ENCODE measurements around the gene MOB3B. TPM values are rescaled to one million over a fixed set of nuclear protein-coding genes. Genes with fewer than 3 reads are reported as not detected.
"Not testable (repeated sequence)": the region's sequence is repeated elsewhere in the genome, so short reads cannot be mapped to it uniquely, and the experiment has no call there.

Gene MOB3B
- polyA plus RNA-seq, 4 donors, result 21.3 to 27.5 (median 27.1) TPM

DNA sequence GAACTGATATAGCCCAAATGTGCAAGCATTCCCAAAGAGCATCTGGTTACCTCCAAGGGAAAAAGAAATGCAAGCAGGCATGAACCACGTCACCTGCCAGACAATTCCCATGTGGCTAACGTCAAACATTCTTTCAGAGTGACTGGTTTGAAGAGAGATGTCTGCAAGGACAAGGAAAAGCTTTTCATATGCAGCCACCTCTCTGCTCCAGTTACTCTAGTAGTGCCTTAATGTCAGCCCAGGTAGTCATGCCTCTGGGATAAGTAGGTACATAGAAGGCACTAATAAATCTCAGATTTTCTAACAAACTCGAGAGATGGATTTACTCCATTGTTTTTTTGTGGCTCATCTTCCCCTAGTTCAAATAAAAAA lies 102.4 kb downstream of the MOB3B start:
- DNase-seq (ENCODE audit: low read depth in 4 of 4, low spot score in 3 of 4), result no peak

DNA sequence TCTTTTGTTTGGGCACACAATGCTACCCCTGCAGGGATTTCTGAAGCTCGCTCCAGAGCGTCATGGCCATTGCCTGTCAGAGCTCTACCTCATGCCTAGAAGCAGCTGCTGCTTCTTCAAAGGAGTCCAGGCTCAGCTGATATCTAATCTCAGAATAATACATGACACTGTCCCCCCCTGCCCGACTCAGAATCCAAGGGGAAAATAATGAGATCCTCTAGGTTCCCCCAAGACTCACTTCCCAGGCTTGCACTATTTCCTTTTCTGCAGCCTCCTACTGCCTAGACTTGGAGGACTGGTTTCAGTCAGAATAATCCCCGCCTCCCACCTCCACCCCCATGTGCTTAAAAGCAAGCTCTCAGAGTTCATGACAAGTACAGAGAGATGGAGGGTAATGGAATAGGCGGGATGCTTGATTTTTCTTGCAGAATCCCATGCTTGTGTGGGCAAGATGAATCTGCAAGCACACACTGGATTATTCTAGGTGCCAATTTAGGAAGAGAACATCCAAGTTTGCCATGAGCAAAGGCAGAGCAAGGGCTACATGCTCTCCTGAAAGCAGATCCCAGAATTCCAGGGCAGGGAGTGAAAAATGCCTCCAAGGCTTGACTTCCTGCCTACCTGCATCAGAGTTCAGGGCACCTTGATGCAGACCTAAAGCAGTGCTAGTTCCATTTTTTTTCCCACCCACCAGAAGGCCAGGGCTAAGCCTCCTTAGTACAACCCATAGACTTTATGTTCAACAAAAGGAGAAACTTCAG lies 102.9 kb downstream of the MOB3B start:
- no peak for DNase-seq (ENCODE audit: low read depth in 4 of 4, low spot score in 3 of 4)

DNA sequence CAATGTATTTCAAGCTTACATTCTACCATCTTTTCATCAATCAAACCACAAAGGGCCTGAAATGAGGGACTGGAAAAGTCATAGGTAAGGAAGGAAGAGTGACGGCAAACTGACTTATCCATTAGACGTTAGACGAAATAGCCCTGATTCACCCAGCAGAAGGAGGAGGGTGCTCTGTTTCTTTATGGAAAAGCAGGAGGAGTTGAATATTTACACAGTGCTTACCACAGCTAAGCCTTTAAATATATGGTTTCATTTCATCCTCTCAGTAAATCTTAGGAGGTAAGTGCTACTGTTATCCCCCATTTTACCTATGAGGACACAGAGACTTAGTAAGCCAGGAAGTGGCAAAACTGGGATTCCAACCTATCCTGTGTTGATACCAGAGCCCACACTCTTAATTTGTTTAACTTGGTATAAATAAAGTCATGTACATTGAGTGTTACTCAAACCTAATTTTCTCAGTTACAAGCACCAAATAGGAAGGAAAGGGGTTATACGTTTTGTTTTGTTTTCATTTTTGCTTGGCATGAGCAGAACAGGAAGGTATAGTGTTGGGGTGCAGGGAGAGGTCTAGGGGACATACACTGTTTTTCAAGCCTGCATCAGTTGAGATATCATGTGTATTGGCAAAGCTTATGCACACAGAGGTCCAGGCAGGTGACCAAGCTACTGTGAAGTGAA lies 103.6 kb downstream of the MOB3B start:
- DNase-seq (ENCODE audit: low read depth in 4 of 4, low spot score in 3 of 4), result no peak

DNA sequence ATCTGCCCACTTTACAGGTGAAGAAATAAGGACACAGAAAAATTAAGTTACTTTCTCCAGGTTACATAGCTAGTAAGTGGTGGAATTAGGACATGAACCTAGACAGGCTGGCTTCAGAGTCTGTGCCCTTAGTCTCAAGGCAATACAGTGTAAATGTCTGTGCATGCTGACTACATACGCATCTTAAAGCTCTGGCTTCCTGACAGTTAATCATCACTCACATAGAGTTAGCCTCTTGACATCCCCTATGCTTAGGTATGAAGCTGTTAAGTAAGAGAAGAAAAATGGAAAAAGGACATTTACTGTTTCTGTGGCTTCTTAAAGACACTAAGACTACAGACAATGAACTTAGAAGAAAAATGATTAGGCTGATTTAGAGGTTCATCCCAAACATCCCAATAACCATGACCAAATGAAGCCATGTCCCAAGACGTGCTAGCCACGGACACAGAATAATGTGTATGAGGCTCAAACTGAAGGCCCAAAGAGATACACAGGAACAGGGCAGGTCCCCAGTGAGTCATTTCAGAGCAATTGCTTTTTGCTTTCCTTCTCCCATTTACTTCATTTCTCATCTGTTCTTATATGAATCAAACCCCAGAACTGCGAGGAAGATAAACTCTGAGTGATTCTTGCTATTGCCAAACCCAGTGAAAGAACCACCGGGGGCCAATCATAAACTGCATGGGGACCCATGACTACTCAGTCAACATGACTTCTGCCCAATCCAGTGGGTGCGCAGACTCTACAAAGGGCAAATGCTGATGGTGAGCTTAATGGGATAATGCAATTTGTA lies 105.5 kb downstream of the MOB3B start:
- DNase-seq (ENCODE audit: low read depth in 4 of 4, low spot score in 3 of 4), result no peak

DNA sequence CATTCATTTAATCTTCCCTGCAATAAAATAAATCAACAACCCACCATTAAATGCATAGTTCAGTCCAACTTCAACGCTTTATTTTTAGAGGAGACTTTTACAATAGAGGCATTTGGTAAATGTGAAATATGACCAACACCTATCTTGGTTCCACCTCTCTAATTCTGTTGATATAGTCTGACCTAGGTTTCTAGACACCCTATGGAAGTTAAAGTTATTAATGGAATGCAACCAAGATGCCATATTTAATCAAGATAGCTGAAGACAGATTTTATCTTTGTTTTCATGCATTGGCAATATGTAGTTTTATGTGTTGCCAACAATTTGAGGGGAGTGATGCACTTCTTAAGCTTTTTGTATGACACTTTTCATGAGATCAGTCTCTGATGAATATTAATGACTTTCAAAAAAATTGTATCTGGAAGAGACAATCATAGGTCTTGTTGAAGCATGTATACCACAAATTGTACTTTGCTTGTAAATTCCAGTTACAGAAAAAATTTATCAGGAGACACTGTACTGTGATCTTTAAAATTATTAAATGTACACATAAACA lies 107.3 kb downstream of the MOB3B start:
- no peak for DNase-seq (ENCODE audit: low read depth in 4 of 4, low spot score in 3 of 4)

DNA sequence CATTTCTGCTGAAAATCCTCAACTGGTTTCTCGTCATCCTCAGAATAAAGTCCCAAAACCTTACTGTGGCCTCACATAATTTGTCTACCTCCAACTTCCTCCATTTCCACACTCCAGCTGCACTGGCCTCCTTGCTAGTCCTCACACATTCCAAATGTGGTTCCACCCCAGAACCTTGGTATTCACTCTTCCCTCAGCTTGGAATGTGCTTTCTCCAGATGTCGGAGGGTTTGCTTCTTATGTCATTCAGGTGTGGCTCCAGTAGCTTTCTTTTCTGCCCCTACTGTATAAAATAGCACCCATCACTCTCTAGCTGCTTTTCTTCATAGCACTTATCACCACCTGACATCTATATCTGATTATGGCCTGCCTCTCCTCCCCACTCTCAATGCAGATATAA lies 108.0 kb downstream of the MOB3B start:
- DNase-seq (ENCODE audit: low read depth in 4 of 4, low spot score in 3 of 4), result no peak

DNA sequence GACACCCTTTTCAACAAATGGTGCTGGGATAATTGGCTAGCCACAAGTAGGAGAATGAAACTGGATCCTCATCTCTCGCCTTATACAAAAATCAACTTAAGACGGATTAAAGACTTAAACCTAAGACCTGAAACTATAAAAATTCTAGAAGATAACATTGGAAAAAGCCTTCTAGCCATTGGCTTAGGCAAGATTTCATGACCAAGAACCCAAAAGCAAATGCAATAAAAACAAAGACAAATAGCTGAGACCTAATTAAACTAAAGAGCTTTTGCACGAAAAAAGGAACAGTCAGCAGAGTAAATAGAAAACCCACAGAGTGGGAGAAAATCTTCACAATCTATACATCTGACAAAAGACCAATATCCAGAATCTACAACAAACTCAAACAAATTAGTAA lies 110.1 kb downstream of the MOB3B start:
- DNase-seq (ENCODE audit: low read depth in 4 of 4, low spot score in 3 of 4), result not testable (repeated sequence)

DNA sequence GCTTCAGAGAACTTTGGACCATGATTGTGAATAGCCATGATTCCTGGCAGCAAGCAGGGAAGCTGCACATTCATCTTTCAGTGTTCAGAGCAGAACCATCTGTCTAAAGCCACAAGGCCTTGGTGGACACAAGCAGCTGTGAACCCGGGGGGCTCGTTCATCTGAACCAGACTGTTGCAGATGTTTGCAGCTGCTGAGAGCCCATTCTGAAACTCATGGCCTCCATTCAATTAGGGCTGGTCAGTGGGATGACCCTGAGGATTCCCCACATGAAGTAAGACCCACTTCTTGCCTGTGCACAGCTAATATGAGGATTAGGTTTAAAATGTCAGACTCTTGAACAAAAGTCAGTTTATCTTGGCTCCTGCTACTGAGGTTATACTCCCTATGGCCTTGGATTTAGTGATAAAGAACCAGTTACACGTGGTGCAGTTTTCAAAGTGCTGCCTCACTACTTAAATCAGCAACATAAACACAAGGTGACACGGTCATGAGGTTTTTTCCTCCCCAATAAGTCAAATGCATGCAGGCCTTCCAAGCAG lies 115.3 kb downstream of the MOB3B start:
- DNase-seq (ENCODE audit: low read depth in 4 of 4, low spot score in 3 of 4), result peak; percentile 73 to 81 (median 80)

DNA sequence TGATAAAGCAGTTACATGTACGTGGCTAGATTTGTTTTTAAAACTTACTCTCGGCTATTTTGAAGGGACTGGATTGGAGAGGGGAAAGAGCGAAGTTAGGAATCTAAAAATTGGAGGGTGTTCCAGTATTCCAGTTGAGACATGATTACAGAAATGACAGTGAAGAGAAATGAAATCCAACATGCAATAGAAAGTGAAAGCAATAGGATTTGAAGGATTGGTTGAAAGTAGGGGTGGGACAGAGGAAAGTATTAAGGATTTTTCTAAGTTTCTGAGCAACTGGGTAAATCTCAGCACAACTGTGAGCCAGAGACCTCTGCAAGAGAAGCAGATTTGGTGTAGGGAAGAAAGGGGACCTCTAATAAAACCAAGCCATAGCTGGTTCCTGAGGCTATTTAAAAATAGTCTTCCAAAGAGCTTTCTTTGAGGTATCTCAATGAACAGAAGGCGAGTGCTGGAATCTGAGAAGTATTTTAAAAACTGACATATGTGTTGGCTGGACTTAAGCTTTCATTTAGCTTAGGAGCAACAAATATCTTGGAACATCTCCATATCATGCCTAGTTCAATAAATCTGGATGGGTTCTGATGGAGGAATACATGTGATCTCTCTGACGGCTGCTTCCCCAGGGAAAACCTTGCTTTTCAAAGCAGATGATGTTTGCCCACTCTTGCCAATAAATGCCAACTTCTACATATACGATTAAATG lies 115.9 kb downstream of the MOB3B start:
- DNase-seq (ENCODE audit: low read depth in 4 of 4, low spot score in 3 of 4), result no peak

DNA sequence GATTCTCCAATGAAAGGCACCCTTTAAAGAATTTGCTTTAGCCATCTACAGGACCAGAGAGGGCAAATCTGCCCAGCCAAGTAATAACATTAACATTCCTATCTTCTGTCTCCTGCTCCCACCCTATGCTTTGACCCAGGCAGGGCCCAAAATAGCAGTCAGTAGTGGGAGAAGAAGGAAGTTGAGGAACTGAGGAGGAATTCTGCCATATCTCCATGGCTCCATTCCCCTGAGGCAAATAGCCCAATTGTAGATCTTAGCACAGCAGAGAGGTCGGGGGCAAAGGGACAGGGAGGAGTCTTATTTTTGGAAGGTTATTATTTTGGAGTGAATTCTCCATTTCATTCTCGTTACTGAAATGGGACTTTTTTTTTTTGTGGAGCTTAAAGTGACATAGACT lies 116.7 kb downstream of the MOB3B start:
- no peak for DNase-seq (ENCODE audit: low read depth in 4 of 4, low spot score in 3 of 4)

DNA sequence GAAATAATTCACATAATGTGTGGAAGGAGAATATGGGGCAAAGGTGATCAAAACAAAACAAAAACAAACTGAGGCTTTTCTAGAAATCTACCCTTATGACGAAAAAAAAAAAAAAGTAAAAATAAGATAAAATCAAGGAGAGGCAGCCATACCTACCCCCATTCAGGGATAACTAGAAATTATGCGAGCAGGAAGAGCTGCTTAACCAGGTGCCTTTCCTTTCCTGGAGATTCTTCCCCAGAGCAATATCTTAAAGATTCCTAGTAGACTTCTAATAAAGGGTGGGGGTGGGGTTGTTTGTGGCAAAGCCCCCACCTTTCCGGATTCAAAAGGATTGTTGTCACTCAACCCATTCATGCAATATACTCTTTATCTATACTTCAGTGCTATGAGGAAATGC lies 117.5 kb downstream of the MOB3B start:
- DNase-seq (ENCODE audit: low read depth in 4 of 4, low spot score in 3 of 4), result no peak

DNA sequence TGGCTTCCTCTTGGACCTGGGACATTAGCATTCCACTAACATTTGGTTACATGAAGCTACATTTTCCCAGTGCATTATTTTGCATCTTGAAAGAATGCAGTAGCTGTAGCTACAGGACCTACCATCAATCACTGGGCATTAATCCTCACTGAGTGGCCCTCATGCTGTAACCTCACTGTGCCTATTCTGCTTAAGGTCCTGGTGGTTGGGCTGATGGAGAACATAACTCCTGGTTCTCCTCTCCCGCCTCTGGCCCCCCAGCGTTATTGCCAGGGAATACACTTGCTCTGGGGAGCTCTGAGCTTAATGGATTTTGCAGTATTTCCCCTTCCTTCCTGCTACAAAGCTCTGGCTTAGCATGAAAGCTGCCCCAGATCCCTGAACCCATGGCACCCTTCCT lies 121.1 kb downstream of the MOB3B start:
- DNase-seq (ENCODE audit: low read depth in 4 of 4, low spot score in 3 of 4), result no peak

DNA sequence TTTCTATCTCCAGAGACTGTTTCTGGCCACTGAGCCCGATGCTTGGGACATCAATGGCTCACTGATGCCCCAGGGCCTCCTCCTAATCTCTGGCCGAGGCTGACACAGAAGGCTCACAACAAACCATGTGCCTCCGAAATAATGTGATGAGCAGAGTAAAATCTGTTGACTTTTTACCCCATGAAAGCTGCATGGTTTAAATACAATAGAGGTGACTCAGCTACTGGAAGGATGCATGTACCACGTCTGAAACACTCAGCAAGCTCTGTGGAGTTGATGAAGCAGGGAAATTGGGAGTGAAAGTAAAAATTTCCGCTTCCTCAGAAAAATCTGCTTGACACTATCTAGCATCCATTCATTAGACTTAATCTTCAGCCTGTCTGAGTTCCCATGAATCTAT lies 121.6 kb downstream of the MOB3B start:
- DNase-seq (ENCODE audit: low read depth in 4 of 4, low spot score in 3 of 4), result no peak

DNA sequence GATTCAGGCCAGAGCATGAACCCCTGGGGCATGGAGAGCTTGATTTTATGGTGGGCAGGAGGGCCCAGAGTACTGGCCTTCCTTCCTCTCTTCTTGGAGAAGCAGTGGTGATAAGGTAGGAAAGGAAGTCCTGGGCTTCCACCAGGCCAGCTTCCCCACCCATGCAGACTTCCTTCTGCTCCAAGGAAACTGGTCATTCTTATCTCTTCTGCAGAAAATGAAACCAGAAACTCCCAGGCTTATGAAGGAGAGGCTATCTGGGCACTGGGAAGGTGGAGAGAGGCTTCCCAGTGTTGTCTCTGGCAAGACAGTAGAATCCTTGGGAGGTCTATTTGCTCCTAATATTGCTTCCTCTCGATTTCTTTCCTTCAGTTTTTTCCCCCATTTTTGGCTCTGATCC lies 122.1 kb downstream of the MOB3B start:
- no peak for DNase-seq (ENCODE audit: low read depth in 4 of 4, low spot score in 3 of 4)

DNA sequence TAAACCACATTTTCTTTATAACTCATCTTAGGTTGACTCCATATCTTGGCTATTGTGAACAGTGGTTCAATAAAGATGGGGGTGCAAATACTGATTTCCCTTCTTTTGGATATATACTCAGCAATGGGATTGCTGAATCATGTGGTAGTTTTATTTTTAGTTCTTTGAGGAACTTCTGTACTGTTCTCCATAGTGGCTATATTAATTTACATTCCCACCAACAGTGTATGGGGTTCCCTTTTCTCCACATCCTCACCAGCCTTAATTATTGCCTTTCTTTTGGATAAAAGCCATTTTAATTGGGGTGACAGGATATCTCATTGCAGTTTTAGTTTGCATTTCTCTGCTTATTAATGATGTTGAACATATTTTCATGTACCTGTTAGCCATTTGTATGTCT lies 125.0 kb downstream of the MOB3B start:
- DNase-seq (ENCODE audit: low read depth in 4 of 4, low spot score in 3 of 4), result no peak

DNA sequence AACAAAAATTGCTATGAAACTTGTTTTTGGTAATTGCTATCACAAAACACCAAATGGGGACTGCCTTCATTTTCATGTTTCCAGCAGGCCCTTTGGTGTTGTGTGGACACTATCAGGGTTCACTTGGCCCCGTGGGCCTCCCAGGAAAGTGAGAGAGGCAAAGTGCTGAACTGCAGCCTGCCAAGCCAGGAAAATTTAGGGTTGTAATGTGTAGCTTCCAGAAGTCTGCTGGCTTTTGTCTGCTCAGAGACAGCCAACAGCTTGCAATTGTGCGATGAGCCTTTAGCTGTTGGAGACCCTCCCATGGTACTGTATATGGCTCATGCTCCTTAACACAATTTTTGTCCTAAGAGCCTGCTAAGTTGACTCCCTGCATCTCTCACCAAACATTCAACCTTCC lies 127.0 kb downstream of the MOB3B start:
- no peak for DNase-seq (ENCODE audit: low read depth in 4 of 4, low spot score in 3 of 4)

DNA sequence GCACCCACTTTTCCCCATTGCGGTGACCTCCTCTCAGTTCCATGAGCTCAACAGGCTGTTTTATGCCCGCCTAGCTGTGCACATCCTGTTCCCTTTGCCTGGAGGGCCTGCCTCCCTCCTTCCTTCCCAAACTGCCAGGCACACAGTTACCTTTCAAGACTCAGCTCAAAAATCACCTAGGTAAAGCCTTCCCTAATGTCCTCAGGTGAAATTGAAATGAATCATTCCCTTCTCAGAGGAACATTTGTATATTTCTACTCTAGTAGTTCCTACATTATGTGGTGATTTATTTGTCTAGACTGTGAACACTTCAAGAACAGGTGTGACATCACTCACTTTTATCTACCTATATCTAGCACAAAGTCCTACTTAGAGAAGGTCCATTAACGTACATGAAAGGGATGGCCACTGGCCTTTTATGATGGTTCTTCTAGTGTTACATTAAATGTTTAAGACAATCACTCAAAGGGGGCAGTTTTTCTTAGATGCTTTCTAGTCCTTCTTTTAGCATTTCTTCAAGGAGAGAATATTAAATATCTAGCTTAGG lies 129.2 kb downstream of the MOB3B start:
- DNase-seq (ENCODE audit: low read depth in 4 of 4, low spot score in 3 of 4), result no peak

DNA sequence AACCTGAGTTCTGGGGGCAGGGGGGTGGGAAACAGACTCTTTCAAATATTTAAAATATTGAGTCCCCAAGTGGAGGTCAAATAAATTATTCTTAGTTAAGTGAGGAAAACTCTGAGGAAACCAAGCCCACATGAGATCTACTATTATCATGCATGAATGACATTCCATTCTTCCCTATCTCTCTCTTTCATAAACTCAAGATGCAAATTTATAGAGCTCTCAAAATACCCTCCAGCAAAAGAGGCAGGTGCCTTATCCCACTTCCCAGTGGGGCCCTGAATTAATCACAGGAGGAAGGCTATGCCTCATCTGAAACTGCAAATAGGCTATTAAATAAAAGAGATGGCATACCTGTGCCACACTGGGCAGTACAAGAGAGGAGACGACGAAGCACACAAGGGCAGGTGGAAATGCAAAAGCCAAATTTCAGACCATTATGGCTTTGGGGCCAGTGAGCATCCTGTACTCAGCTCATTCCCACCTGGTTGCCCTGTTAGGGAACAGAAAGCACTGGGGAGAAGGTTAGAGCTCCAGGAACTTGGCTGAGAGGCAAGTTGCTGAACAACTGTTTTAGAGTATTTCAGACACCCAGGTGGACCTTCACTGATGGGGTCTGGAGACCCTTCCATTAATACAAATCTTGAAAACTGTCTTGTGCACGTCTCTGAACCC lies 130.5 kb downstream of the MOB3B start:
- no peak for DNase-seq (ENCODE audit: low read depth in 4 of 4, low spot score in 3 of 4)

DNA sequence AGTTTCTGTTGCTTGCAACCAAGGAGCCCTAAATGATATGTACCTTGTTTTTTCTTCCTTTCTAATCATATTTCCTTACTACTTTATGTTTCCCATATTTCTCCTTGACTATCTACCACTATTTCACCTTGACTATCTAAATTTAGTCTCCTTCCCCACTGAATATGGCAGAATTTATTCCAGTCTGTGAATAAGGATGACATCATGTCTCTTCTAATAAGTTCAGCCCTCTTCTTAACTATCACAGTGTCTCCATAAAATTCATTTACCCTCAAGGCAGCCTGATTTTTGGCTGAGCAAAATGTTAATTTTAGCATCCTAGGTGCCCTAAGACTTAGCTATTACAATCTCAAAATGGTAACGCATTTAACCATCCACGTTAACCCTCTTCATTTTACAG lies 133.1 kb downstream of the MOB3B start:
- no peak for DNase-seq (ENCODE audit: low read depth in 4 of 4, low spot score in 3 of 4)

DNA sequence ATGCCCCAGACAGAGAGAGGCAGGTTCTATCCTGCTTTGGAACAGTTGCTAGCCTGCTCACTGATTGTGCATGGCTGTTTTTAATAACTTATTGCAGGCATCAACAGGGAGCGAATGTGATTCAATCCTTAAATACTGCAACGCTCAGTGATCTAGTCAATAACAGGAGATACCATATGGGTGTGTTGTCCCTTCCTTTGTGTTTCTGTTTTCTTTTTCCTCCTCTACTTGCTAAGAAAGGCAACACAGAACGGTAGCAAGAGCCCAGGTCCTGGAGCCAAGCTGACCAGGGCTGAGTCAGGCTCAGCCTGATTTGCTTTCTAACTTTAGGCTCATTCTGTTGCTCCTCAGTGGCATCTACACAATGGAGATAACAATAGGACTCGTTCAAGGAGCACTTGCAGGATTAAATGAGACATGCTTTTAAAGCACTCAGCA lies 134.1 kb downstream of the MOB3B start:
- DNase-seq (ENCODE audit: low read depth in 4 of 4, low spot score in 3 of 4), result no peak
